ENCODE data around the gene POLG2. TPM values are rescaled to one million over a fixed set of nuclear protein-coding genes. Genes with fewer than 3 reads are reported as not detected.
"Not testable (repeated sequence)": the region's sequence is repeated elsewhere in the genome, so short reads cannot be mapped to it uniquely, and the experiment has no call there.

POLG2 gene
- total and polyA plus RNA-seq, 2 of the 8 experiments (the other 6 are each of a cell fraction or from before 2014, with no cell fraction given), result 9.7 to 34.3 TPM

GRCh38 chr17:64495300-64495699 lies 1.6 kb downstream of the POLG2 start:
- H3K18ac ChIP-seq (ENCODE audit: extremely low read depth, low read length); H3K23ac ChIP-seq (ENCODE audit: insufficient read length); DNase-seq (ENCODE audit: low read depth in 1 of 2, low spot score in 2 of 2); H3K23me2 ChIP-seq (ENCODE audit: low read depth, low read length); H3K27ac ChIP-seq (ENCODE audit: low read depth, low read length); H3K4me1 ChIP-seq (replicated peaks in 1 of 4; ENCODE audit: control insufficient read depth in 3 of 4, insufficient read depth in 4 of 4, low read length in 3 of 4); H2BK5ac ChIP-seq (ENCODE audit: low read depth, low read length); H4K91ac ChIP-seq (replicated peaks; ENCODE audit: insufficient read length, low read length); H3K9ac ChIP-seq (replicated peaks in 1 of 4; ENCODE audit: extremely low read depth in 1 of 4, low read depth in 3 of 4, low read length in 3 of 4); H2BK12ac ChIP-seq (ENCODE audit: low read depth, low read length); H2BK15ac ChIP-seq (ENCODE audit: low read length); H3K56ac ChIP-seq (replicated peaks; ENCODE audit: insufficient read length, low read depth, low read length); FAIRE-seq; H3K14ac ChIP-seq (ENCODE audit: insufficient read length); H3K79me1 ChIP-seq (ENCODE audit: low read depth, low read length); H2BK120ac ChIP-seq (replicated peaks; ENCODE audit: low read depth, low read length); H2AK5ac ChIP-seq (ENCODE audit: low read depth, low read length); H4K20me1 ChIP-seq (replicated peaks in 1 of 2; ENCODE audit: control insufficient read depth in 1 of 2, insufficient read depth in 2 of 2, low read length in 2 of 2); H3K27me3 ChIP-seq (replicated peaks in 1 of 4; ENCODE audit: control insufficient read depth in 3 of 4, extremely low read depth in 1 of 4, insufficient read depth in 3 of 4, low read length in 3 of 4); H2BK20ac ChIP-seq (ENCODE audit: low read length); H2AFZ ChIP-seq (ENCODE audit: low read length); H4K5ac ChIP-seq (ENCODE audit: insufficient read length, low read depth, low read length); H3K4ac ChIP-seq (replicated peaks; ENCODE audit: insufficient read length, low read depth, low read length); H3K9me3 ChIP-seq (ENCODE audit: insufficient read depth in 2 of 2, low read depth in 1 of 2, low read length in 1 of 2); H4K8ac ChIP-seq (ENCODE audit: extremely low read depth, insufficient read depth, low read length): not testable (repeated sequence)
- CTCF ChIA-PET (ENCODE audit: partially characterized antibody), result interaction anchor here (4.6 kb wide), 1 partner anchor 76 kb away, joined by 29 read pairs; no protein-coding TSS in a partner anchor
- peak overlapping the region in 1 of 2 experiments; percentile 83; a peak in 3 of 4 replicates for H3K4me2 ChIP-seq (ENCODE audit: insufficient read depth in 1 of 2, low read depth in 2 of 2, low read length in 2 of 2)
- POLR2A ChIA-PET (ENCODE audit: partially characterized antibody), result interaction anchor here (11.8 kb wide), 1 partner anchor 9 kb away, joined by 320 read pairs; the partner anchor contains the start of genes CEP95 and DDX5
- H3K36me3 ChIP-seq (ENCODE audit: control insufficient read depth in 2 of 4, insufficient read depth in 4 of 4, low read length in 3 of 4), result peaks cover 12 to 57% (median 34%) of the 10 kb centered on the region in 4 experiments
- WGBS, 2 experiments (ENCODE audit: extremely low coverage in 1 of 2, insufficient coverage in 1 of 2, insufficient read length in 1 of 2, insufficient replicate concordance in 2 of 2, low coverage in 1 of 2, low lambda C conversion rate in 2 of 2, missing lambda C conversion rate in 1 of 2), result 93 to 100% methylated on average over 1 to 5 of the region's 5 CpGs
- H3K79me2 ChIP-seq (ENCODE audit: control insufficient read depth in 1 of 2, insufficient read depth in 2 of 2, low read length in 2 of 2), result peaks cover 7 to 38% of the 10 kb centered on the region in 2 experiments; a peak in 3 of 4 replicates
- peak overlapping the region in 1 of 4 experiments; percentile 70; a peak in 2 of 8 replicates for H3K4me3 ChIP-seq (ENCODE audit: extremely low read depth in 1 of 4, insufficient read depth in 2 of 4, low read depth in 3 of 4, low read length in 4 of 4)
